ENCODE results near the gene NBAS. TPM values are rescaled to one million over a fixed set of nuclear protein-coding genes. Genes with fewer than 3 reads are reported as not detected.

Gene NBAS
- total RNA-seq, 4 donors from 2014 or later = 34.0 to 51.2 (median 41.9) TPM

DNA sequence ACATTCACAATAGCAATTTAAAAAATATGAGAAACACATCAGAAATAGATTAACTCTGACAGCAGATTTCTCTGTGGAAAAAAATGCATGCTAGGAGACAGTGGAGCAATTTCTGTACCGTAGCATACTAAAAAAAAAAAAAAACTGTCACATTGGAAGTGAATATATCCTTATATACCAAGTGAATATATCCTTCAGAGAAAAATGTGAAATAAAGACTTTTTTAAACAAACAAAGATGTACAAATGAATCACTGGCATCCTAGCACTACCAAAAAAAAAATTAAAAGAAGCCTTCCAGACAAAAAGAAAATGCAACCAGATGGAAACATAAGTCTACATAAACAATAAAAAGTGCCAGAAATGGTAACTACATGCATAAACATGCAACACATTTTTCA is 169.4 kb downstream of the NBAS start:
- TF ChIP-seq, protein P1, sequence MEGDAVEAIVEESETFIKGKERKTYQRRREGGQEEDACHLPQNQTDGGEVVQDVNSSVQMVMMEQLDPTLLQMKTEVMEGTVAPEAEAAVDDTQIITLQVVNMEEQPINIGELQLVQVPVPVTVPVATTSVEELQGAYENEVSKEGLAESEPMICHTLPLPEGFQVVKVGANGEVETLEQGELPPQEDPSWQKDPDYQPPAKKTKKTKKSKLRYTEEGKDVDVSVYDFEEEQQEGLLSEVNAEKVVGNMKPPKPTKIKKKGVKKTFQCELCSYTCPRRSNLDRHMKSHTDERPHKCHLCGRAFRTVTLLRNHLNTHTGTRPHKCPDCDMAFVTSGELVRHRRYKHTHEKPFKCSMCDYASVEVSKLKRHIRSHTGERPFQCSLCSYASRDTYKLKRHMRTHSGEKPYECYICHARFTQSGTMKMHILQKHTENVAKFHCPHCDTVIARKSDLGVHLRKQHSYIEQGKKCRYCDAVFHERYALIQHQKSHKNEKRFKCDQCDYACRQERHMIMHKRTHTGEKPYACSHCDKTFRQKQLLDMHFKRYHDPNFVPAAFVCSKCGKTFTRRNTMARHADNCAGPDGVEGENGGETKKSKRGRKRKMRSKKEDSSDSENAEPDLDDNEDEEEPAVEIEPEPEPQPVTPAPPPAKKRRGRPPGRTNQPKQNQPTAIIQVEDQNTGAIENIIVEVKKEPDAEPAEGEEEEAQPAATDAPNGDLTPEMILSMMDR (IDR thresholded peaks at IDR 0.05; ENCODE audit: low read depth) = no peak

GRCh38 chr2:15389895-15390294 is 171.2 kb downstream of the NBAS start:
- TF ChIP-seq, protein P1 (IDR thresholded peaks at IDR 0.05; ENCODE audit: low read depth) = no peak

- TF ChIP-seq, protein P1 (IDR thresholded peaks at IDR 0.05; ENCODE audit: low read depth) = no peak
Observed at GRCh38 chr2:15389326-15389700, 171.8 kb downstream of the NBAS start.

DNA sequence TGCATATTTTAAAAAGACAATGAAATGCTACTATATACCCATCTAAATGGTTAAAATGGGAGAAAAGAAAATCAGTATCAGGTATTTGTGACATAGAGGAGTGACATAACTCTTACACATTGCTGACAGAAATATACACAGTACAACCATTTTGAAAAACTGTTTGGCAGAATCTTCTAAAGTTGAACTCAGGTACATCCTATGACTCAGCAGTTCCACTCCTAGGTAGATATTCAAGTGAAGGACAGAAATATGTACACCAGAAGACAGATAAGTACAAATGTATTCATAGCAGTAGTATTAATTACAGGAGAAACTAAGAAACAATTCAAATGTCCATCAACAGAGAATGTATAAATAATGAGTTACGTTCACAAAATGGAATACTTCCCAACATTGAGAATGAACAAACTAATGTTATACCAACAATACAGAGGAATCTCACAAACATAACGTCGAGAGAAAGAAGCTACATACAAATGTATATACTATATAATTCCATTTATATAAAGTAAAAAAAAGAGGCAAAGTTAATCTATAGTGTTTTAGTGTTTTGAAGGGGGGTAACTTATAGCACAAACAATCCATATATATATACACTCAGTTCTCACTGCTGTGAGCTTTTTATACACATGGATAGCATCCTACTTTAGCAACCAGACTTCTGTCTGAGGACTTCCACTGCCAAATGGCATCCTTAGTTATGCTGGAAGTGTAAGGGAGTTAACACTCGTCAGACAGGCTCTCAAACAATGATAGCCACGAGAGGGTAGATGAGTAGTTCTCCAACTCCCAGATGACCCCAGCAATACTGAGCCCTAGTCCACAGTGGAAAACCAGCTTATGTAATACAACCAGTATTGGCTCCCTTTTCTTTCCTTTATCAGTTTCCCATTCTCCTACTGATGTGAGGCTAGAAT is 172.5 kb downstream of the NBAS start:
- TF ChIP-seq, protein P1 (IDR thresholded peaks at IDR 0.05; ENCODE audit: low read depth) = no peak

GRCh38 chr2:15385184-15385583 is 175.9 kb downstream of the NBAS start:
- TF ChIP-seq, protein P1 (IDR thresholded peaks at IDR 0.05; ENCODE audit: low read depth) = no peak

GRCh38 chr2:15383695-15384350 is 177.3 kb downstream of the NBAS start:
- TF ChIP-seq, protein P1 (IDR thresholded peaks at IDR 0.05; ENCODE audit: low read depth) = no peak

Data from subcutaneous adipose tissue (tissue), 4 donors.